Neural cell (in vitro differentiated cells): ENCODE measurements around the gene C1orf35. TPM values are rescaled to one million over a fixed set of nuclear protein-coding genes. Genes with fewer than 3 reads are reported as not detected.

Experiments used
- H2AFZ ChIP-seq: fragments of 200-600, 300-800 bp; sonication (generic), shearing (Covaris generic); 2 replicates; pipeline ENCODE4 v1.6.0; 2014; ENCODE audit warnings: low read depth, mild to moderate bottlenecking, antibody characterized with exemption, low read length, moderate library complexity
- H3F3A ChIP-seq: fragments of 200-600 bp; shearing (Covaris generic); 2 replicates; pipeline ENCODE4 v1.6.1; 2016; ENCODE audit warnings: mild to moderate bottlenecking, moderate library complexity, mixed read lengths, antibody characterized with exemption, low read length; ENCODE audit not compliant: insufficient read depth, poor library complexity, severe bottlenecking
- H3K27ac ChIP-seq: fragments of 200-600, 300-800 bp; sonication (generic), shearing (Covaris generic); 2 replicates; pipeline ENCODE4 v1.5.1; 2014; ENCODE audit warnings: mild to moderate bottlenecking, low read length, moderate library complexity
- H3K27me3 ChIP-seq: fragments of 300-800, 200-600 bp; sonication (generic), shearing (Covaris generic); 2 replicates; pipeline ENCODE4 v1.6.0; 2014; ENCODE audit warnings: mild to moderate bottlenecking, low read depth, low read length, moderate library complexity; ENCODE audit not compliant: insufficient read depth
- H3K36me3 ChIP-seq: fragments of 300-800, 200-600 bp; sonication (generic), shearing (Covaris generic); 2 replicates; pipeline ENCODE4 v1.5.1; 2014; ENCODE audit warnings: mild to moderate bottlenecking, antibody characterized with exemption, low read length, moderate library complexity; ENCODE audit not compliant: insufficient read depth
- H3K4me2 ChIP-seq: fragments of 300-800, 200-600 bp; sonication (generic), shearing (Covaris generic); 2 replicates; pipeline ENCODE4 v1.6.0; 2014; ENCODE audit warnings: mild to moderate bottlenecking, low read length
- H3K4me3 ChIP-seq: fragments of 300-800, 200-600 bp; sonication (generic), shearing (Covaris generic); 2 replicates; pipeline ENCODE4 v1.5.1; 2014; ENCODE audit warnings: mild to moderate bottlenecking, low read length, moderate library complexity
- H3K79me2 ChIP-seq: fragments of 200-600 bp; shearing (Covaris generic); replicated peaks from 2 replicates; pipeline ENCODE4 v1.6.0; 2014; ENCODE audit warnings: mild to moderate bottlenecking, low read length, moderate library complexity; ENCODE audit not compliant: insufficient read depth
- H3K9ac ChIP-seq: fragments of 300-800, 200-600 bp; sonication (generic), shearing (Covaris generic); 2 replicates; pipeline ENCODE4 v1.6.1; 2016; ENCODE audit warnings: mild to moderate bottlenecking, low read length, mixed read lengths
- H3K9me2 ChIP-seq: fragments of 200-600 bp; shearing (Covaris generic); 2 replicates; pipeline ENCODE4 v1.6.1; 2016; ENCODE audit warnings: mild to moderate bottlenecking, low read length, mixed read lengths; ENCODE audit not compliant: insufficient read depth
- H3K9me3 ChIP-seq: fragments of 200-600, 300-800 bp; sonication (generic), shearing (Covaris generic); 2 replicates; pipeline ENCODE4 v1.6.1; 2016; ENCODE audit warnings: mild to moderate bottlenecking, mixed run types, low read length, moderate library complexity, mixed read lengths
- H4K20me1 ChIP-seq: fragments of 200-600 bp; shearing (Covaris generic); 2 replicates; pipeline ENCODE4 v1.6.1; 2016; ENCODE audit warnings: mild to moderate bottlenecking, mixed run types; ENCODE audit not compliant: insufficient read depth
- EP300 ChIP-seq: fragments of 450-650 bp; conservative IDR thresholded peaks from 2 replicates; pipeline ENCODE4 v1.6.1; 2014; ENCODE audit warnings: antibody characterized with exemption, mild to moderate bottlenecking, moderate library complexity; ENCODE audit not compliant: poor library complexity, severe bottlenecking
- EZH2 ChIP-seq: fragments of 200-600, 300-800 bp; shearing (Covaris generic), sonication (generic); IDR thresholded peaks from 2 replicates; pipeline ENCODE4 v1.6.1; 2014; ENCODE audit warnings: antibody characterized with exemption, low read length, borderline replicate concordance, mild to moderate bottlenecking; ENCODE audit not compliant: insufficient read depth, poor library complexity, severe bottlenecking
- MXI1 ChIP-seq: fragments of 450-650 bp; conservative IDR thresholded peaks from 2 replicates; pipeline ENCODE4 v1.6.1; 2014; ENCODE audit warnings: antibody characterized with exemption, mild to moderate bottlenecking; ENCODE audit not compliant: poor library complexity, severe bottlenecking
- POLR2AphosphoS5 ChIP-seq: IDR thresholded peaks from 2 replicates; pipeline ENCODE4 v1.6.1; 2012
- RAD21 ChIP-seq: fragments of 450-650 bp; conservative IDR thresholded peaks from 2 replicates; pipeline ENCODE4 v1.6.1; 2014; ENCODE audit warnings: antibody characterized with exemption, mild to moderate bottlenecking, moderate library complexity
- SMC3 ChIP-seq: fragments of 450-650 bp; conservative IDR thresholded peaks from 2 replicates; pipeline ENCODE4 v1.6.1; 2014; ENCODE audit warnings: antibody characterized with exemption, mild to moderate bottlenecking, moderate library complexity; ENCODE audit not compliant: poor library complexity
- TAF1 ChIP-seq: IDR thresholded peaks from 2 replicates; pipeline ENCODE4 v1.6.1; 2012; ENCODE audit warnings: low read depth
- polyA plus RNA-seq: library from polyadenylated mRNA; depleted of rRNA; stranded (reverse); fragments of >200 nt; gene quantifications from 2 replicates; pipeline ENCODE4 v1.2.3, GENCODE V29; 2014
- TF ChIP-seq, protein P1 (sequence below): IDR thresholded peaks from 2 replicates; pipeline ENCODE4 v1.6.1; 2012; ENCODE audit warnings: borderline replicate concordance
- TF ChIP-seq, protein P2 (sequence below): fragments of 450-650 bp; IDR thresholded peaks from 2 replicates; pipeline ENCODE4 v1.5.1; 2014; ENCODE audit warnings: antibody characterized with exemption, mild to moderate bottlenecking, moderate library complexity; ENCODE audit not compliant: poor library complexity, severe bottlenecking

C1orf35 gene
- polyA plus RNA-seq, 1 donor from 2014 or later: 32.8 TPM

DNA sequence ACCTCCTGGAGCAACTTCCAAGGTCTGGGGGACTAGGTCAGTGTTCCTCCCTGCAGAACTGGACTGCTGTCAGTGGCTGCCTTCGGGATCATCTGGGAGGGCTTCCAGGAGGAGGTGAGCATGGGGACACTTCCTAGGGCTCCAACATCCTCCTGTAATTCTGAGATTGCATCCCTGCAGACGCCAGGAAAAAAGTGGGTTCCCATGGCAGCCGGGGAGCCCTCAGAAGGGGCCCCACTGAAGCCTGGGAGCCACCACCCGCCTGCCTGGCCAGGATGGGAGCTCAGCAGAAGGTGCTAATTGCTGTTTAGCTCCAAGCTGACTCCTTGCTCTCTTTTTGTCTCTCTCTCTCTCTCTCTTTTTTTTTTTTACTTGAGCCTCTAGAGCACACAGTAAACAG, 36.7 kb downstream of the C1orf35 start:
- no peak overlapping the region for H3K4me3 ChIP-seq
- no peak overlapping the region for H3K27ac ChIP-seq
- H4K20me1 ChIP-seq: no peaks in the 10 kb centered on the region
- TF ChIP-seq POLR2AphosphoS5 (no peak), RAD21 (no peak), EZH2 (no peak)
- H3K9ac ChIP-seq: no peak overlapping the region
- no peaks in the 10 kb centered on the region for H3K79me2 ChIP-seq
- no peak overlapping the region for H3K4me2 ChIP-seq
- H3K9me2 ChIP-seq: no peaks in the 10 kb centered on the region
- peaks cover 44% of the 10 kb centered on the region for H3K27me3 ChIP-seq
- no peaks in the 10 kb centered on the region for H3F3A ChIP-seq
- H3K36me3 ChIP-seq: no peaks in the 10 kb centered on the region
- no peak overlapping the region for H2AFZ ChIP-seq
- H3K9me3 ChIP-seq: no peaks in the 10 kb centered on the region

DNA sequence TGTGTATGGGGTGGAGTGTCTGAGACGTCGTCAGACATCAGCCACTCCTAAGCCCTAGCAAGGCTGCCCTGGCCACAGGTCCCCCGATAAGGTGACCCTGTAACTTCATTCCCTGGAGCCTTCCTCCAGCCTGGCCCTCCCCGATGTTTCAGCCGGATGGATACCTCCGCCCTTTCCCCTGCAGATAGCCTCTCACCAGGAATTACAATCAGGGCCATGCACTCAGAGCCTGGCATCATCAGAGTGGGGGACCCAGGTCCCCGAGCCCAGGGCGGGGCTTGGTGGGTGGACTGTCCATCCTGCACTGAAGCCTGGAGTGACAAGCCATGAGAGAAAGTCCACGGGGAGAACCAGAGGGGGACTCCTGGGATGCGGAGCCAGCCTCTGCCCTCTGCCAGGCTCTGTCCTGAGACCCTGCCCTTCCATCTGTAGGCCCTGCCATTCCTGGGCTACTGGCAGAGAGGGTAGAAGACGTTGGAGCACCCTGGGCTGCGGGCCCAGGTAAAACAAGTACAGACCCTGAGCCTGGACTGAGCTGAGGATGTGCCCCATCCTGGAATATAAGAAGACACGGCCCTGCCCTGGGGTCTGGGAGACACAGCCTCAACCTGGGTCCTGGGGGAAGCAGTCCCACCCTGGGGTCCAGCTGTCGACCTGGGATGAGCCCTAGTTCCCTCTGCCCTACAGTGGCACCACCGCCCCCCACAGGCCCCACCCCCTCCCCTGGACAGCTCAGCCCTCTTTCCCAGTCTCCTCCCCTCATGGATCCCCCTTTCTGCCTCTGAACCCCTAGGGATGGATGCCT, 37.4 kb downstream of the C1orf35 start:
- H3K4me2 ChIP-seq: no peak overlapping the region
- H3F3A ChIP-seq: no peaks in the 10 kb centered on the region
- H3K79me2 ChIP-seq: no peaks in the 10 kb centered on the region
- no peak overlapping the region for H3K9ac ChIP-seq
- no peaks in the 10 kb centered on the region for H3K9me3 ChIP-seq
- TF ChIP-seq SMC3 (no peak), POLR2AphosphoS5 (no peak), RAD21 (no peak), TAF1 (no peak), EZH2 (no peak), MXI1 (no peak), EP300 (no peak)
- TF ChIP-seq, protein P1, sequence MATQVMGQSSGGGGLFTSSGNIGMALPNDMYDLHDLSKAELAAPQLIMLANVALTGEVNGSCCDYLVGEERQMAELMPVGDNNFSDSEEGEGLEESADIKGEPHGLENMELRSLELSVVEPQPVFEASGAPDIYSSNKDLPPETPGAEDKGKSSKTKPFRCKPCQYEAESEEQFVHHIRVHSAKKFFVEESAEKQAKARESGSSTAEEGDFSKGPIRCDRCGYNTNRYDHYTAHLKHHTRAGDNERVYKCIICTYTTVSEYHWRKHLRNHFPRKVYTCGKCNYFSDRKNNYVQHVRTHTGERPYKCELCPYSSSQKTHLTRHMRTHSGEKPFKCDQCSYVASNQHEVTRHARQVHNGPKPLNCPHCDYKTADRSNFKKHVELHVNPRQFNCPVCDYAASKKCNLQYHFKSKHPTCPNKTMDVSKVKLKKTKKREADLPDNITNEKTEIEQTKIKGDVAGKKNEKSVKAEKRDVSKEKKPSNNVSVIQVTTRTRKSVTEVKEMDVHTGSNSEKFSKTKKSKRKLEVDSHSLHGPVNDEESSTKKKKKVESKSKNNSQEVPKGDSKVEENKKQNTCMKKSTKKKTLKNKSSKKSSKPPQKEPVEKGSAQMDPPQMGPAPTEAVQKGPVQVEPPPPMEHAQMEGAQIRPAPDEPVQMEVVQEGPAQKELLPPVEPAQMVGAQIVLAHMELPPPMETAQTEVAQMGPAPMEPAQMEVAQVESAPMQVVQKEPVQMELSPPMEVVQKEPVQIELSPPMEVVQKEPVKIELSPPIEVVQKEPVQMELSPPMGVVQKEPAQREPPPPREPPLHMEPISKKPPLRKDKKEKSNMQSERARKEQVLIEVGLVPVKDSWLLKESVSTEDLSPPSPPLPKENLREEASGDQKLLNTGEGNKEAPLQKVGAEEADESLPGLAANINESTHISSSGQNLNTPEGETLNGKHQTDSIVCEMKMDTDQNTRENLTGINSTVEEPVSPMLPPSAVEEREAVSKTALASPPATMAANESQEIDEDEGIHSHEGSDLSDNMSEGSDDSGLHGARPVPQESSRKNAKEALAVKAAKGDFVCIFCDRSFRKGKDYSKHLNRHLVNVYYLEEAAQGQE: no peak
- TF ChIP-seq, protein P2, sequence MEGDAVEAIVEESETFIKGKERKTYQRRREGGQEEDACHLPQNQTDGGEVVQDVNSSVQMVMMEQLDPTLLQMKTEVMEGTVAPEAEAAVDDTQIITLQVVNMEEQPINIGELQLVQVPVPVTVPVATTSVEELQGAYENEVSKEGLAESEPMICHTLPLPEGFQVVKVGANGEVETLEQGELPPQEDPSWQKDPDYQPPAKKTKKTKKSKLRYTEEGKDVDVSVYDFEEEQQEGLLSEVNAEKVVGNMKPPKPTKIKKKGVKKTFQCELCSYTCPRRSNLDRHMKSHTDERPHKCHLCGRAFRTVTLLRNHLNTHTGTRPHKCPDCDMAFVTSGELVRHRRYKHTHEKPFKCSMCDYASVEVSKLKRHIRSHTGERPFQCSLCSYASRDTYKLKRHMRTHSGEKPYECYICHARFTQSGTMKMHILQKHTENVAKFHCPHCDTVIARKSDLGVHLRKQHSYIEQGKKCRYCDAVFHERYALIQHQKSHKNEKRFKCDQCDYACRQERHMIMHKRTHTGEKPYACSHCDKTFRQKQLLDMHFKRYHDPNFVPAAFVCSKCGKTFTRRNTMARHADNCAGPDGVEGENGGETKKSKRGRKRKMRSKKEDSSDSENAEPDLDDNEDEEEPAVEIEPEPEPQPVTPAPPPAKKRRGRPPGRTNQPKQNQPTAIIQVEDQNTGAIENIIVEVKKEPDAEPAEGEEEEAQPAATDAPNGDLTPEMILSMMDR: no peak
- H3K4me3 ChIP-seq: no peak overlapping the region
- H4K20me1 ChIP-seq: no peaks in the 10 kb centered on the region
- no peak overlapping the region for H3K27ac ChIP-seq
- H2AFZ ChIP-seq: no peak overlapping the region
- H3K36me3 ChIP-seq: no peaks in the 10 kb centered on the region
- H3K9me2 ChIP-seq: no peaks in the 10 kb centered on the region
- peaks cover 46% of the 10 kb centered on the region for H3K27me3 ChIP-seq
